Endodermal cell (in vitro differentiated cells): ENCODE measurements around the gene KIAA0825. TPM values are rescaled to one million over a fixed set of nuclear protein-coding genes. Genes with fewer than 3 reads are reported as not detected.

Experiments used
- DNase-seq: peaks from one replicate; pipeline ENCODE4 v3.0.0-alpha.2; 2017
- H3K27ac ChIP-seq: 2 replicates; pipeline ENCODE4 v1.5.1; 2013; ENCODE audit warnings: mild to moderate bottlenecking, low read depth, low read length, moderate library complexity
- H3K27me3 ChIP-seq: 2 replicates; pipeline ENCODE4 v1.6.1; 2013; ENCODE audit warnings: mild to moderate bottlenecking, low read length, moderate library complexity; ENCODE audit not compliant: insufficient read depth, control insufficient read depth, poor library complexity, severe bottlenecking
- H3K36me3 ChIP-seq: 2 replicates; pipeline ENCODE4 v1.7.0; 2013; ENCODE audit warnings: mild to moderate bottlenecking, low read length, moderate library complexity; ENCODE audit not compliant: control insufficient read depth, insufficient read depth
- H3K4me1 ChIP-seq: one replicate; pipeline ENCODE4 v1.7.0; 2013; ENCODE audit warnings: low read length; ENCODE audit not compliant: control insufficient read depth, insufficient read depth
- H3K4me3 ChIP-seq: 2 replicates; pipeline ENCODE4 v1.5.1; 2013; ENCODE audit warnings: mild to moderate bottlenecking, low read length, moderate library complexity
- H3K9ac ChIP-seq: 2 replicates; pipeline ENCODE4 v1.6.1; 2013; ENCODE audit warnings: mild to moderate bottlenecking, low read length, moderate library complexity; ENCODE audit not compliant: poor library complexity, severe bottlenecking; ENCODE audit errors: extremely low read depth
- H3K9me3 ChIP-seq: 2 replicates; pipeline ENCODE4 v1.6.1; 2013; ENCODE audit warnings: mild to moderate bottlenecking, low read length, moderate library complexity; ENCODE audit not compliant: control insufficient read depth
- H3K27ac Mint-ChIP-seq: 2 replicates; pipeline ENCODE4 v1.8.0; 2020; ENCODE audit warnings: mixed read lengths
- H3K27me3 Mint-ChIP-seq: 2 replicates; pipeline ENCODE4 v1.8.0; 2021; ENCODE audit warnings: mild to moderate bottlenecking, mixed read lengths; ENCODE audit not compliant: insufficient read depth
- H3K36me3 Mint-ChIP-seq: 2 replicates; pipeline ENCODE4 v1.8.0; 2020; ENCODE audit warnings: low read depth, mixed read lengths
- H3K4me1 Mint-ChIP-seq: 2 replicates; pipeline ENCODE4 v1.8.0; 2020; ENCODE audit warnings: mixed read lengths
- H3K4me3 Mint-ChIP-seq: 2 replicates; pipeline ENCODE4 v1.8.0; 2020; ENCODE audit warnings: mild to moderate bottlenecking, moderate library complexity, mixed read lengths
- H3K9me3 Mint-ChIP-seq: 2 replicates; pipeline ENCODE4 v1.8.0; 2020; ENCODE audit warnings: mild to moderate bottlenecking, mixed read lengths
- CTCF ChIP-seq: fragments of 200-600 bp; sonication (generic); conservative IDR thresholded peaks from 2 replicates; pipeline ENCODE4 v1.5.0; 2021; ENCODE audit warnings: antibody characterized with exemption, mild to moderate bottlenecking
- WGBS, 2 experiments: methylation state at CpG; one replicate each; pipeline versions ENCODE4 v1.1.5 to v1.1.7; 2013; ENCODE audit warnings: missing lambda C conversion rate in 2 of 2, mixed read lengths in 1 of 2; ENCODE audit not compliant: insufficient coverage in 1 of 2, insufficient read length in 1 of 2; 5-methylcytosine and 5-hydroxymethylcytosine counted together
- total RNA-seq, 2 donors: library from RNA; stranded (reverse); fragmentation: NEBNext Ultra II Directional in 1 of 2; extraction: Animal tissue kit (Norgen Biotek cat#: 25700) in 1 of 2; gene quantifications; 2 replicates in 1 of 2; 3 replicates in 1 of 2; pipeline ENCODE4 v1.2.1, GENCODE V29; 2021

The KIAA0825 gene
- total RNA-seq, 2 donors from 2014 or later = 2.6 to 3.1 TPM

DNA sequence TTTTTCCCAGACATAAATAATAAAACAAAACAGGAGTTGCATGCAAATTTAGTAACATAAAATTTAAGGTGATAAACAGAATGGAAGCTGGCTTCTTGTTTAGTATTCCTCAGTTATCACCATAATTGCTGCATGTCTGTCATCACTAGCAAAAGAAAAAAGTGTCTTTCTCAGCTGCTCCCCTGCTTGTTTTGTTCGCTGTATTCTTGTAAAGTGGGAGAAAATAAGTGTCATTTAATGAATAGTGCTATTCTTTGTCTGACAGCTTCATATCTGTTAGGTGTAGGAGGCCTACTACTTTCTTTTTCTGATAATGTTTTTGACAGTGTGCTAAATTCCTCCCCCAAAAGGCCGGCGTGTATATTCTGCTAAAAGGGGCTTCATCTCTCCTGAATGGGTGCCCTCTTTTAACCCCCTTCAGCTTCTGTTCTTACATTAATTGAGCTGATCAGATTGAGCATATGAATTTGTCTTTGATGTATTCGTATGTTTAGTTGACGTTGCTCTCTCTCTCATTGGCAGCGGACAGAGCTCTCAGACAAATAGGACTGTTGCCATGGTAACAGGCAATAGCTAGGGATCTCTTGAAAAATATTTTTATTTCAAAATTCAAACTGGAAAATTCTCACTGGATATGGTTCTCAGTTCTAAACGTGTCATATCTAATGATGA lies 303.8 kb downstream of the KIAA0825 start:
- Mint-ChIP-seq H3K36me3 (no peaks in the 10 kb centered on the region), H3K4me3 (no peak overlapping the region), H3K9me3 (no peaks in the 10 kb centered on the region), H3K27ac (no peak overlapping the region), H3K4me1 (peaks cover 50% of the 10 kb centered on the region), H3K27me3 (no peaks in the 10 kb centered on the region)
- no peaks in the 10 kb centered on the region for H3K27me3 ChIP-seq
- H3K9me3 ChIP-seq = no peaks in the 10 kb centered on the region
- no peak overlapping the region for H3K4me3 ChIP-seq
- H3K9ac ChIP-seq = no peak overlapping the region
- WGBS, 2 experiments = 78 to 90% methylated on average over 6 to 7 of the region's 7 CpGs
- H3K27ac ChIP-seq = no peak overlapping the region
- no peak for DNase-seq
- TF ChIP-seq CTCF = no peak
- H3K4me1 ChIP-seq = no peaks in the 10 kb centered on the region
- no peaks in the 10 kb centered on the region for H3K36me3 ChIP-seq

DNA sequence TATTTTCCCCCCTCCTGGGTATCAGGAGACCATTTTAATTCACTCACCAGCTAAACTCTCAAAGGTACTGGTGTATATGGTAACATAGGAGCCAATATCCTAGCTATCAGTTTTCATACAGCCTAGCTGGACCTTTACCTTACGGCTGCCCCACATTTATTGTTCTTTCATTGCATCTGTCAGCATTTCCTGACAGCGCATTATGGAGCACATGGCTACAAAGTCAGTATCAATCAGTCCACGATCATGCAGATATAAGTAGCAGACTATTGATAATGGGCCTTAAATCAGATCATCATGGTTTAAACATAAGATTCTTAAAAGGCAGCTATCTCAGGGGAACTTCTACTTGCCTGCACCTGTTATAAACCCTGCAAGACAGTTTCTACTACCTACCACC lies 304.7 kb downstream of the KIAA0825 start:
- no peak for TF ChIP-seq CTCF
- H3K9me3 ChIP-seq = no peaks in the 10 kb centered on the region
- H3K4me3 Mint-ChIP-seq = no peak overlapping the region
- H3K4me1 ChIP-seq = no peaks in the 10 kb centered on the region
- no peak overlapping the region for H3K9ac ChIP-seq
- H3K9me3 Mint-ChIP-seq = no peaks in the 10 kb centered on the region
- no peaks in the 10 kb centered on the region for H3K27me3 ChIP-seq
- no peaks in the 10 kb centered on the region for H3K36me3 Mint-ChIP-seq
- no peak overlapping the region for H3K4me3 ChIP-seq
- DNase-seq = no peak
- no peaks in the 10 kb centered on the region for H3K36me3 ChIP-seq
- 96% methylated on average over 3 of the region's 3 CpGs for WGBS, 2 experiments
- no peaks in the 10 kb centered on the region for H3K27me3 Mint-ChIP-seq
- peaks cover 41% of the 10 kb centered on the region for H3K4me1 Mint-ChIP-seq
- H3K27ac ChIP-seq = no peak overlapping the region
- H3K27ac Mint-ChIP-seq = no peak overlapping the region

DNA sequence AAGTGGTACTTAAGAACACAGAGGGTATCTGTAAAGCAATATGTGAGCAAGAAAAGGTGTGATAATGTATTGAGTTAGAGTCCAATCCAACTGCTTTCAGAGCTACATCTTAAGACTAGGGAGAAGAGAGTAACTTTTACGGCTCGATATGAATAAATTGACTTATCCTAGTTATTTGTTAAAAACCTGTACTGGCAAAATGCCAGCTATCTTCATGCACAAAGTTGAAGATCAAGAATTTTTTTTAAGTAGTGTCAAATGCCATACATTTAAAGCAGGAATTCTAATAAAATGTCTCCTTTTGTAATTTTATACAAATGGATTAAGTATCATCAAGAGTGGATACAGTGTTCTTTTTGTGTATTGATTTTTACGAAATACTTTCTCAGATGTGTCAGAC lies 305.2 kb downstream of the KIAA0825 start:
- H3K9ac ChIP-seq = no peak overlapping the region
- no peak overlapping the region for H3K27ac ChIP-seq
- H3K36me3 ChIP-seq = no peaks in the 10 kb centered on the region
- Mint-ChIP-seq H3K4me1 (peaks cover 39% of the 10 kb centered on the region), H3K36me3 (no peaks in the 10 kb centered on the region), H3K27ac (no peak overlapping the region), H3K4me3 (no peak overlapping the region), H3K9me3 (no peaks in the 10 kb centered on the region), H3K27me3 (no peaks in the 10 kb centered on the region)
- no peak overlapping the region for H3K4me3 ChIP-seq
- no peaks in the 10 kb centered on the region for H3K4me1 ChIP-seq
- 90 to 99% methylated on average over 2 to 3 of the region's 3 CpGs for WGBS, 2 experiments
- no peak for DNase-seq
- TF ChIP-seq CTCF = no peak
- no peaks in the 10 kb centered on the region for H3K9me3 ChIP-seq
- no peaks in the 10 kb centered on the region for H3K27me3 ChIP-seq
